Stimulated activated CD4-positive, alpha-beta T cell treated with anti-CD3 and anti-CD28 coated beads, Interleukin-15, amount 100 ng/mL, for 24 hours (primary cell): ENCODE measurements around the gene HLA-DMB.

Experiments
- DNase-seq: peaks from one replicate; pipeline ENCODE4 v3.0.0-alpha.2; 2020

HLA-DMB gene

DNA sequence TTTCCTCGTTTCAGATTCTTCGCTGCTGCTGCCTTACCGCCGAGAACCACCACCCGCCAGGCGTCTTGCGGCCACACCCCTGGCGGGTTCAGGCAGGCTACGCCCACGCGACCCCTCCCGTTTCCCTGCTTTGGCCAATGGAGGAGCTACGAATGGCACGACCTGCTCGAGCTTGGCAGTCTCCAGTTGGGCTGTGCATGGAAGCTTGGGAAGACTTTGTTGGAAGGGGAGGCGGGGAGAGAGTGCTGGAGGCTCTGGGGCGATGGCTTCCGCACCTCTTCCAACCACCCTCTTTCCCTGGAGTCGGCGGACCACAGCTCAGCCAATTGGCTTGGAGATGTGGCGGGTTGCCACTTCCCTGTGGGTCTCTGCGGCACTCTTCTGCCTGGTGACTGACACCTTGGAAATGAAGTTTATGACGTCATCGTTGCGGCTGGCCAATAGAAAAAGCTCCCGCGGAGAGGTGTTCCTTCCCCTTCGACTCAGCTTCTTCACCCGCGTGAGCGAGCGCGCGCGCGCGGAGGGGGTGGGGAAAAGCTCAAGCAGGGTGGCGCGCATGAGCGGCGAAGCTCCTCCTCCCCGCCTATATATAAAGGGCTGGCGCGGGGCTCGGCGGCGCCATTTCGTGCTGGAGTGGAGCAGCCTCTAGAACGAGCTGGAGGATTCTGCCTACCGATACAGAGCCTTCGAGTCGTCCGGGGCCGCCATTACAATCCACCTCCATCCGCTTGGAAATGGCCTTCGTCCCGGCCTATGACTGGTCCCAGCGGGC, 30.9 kb upstream of the HLA-DMB start:
- DNase-seq, result peak; percentile 98

DNA sequence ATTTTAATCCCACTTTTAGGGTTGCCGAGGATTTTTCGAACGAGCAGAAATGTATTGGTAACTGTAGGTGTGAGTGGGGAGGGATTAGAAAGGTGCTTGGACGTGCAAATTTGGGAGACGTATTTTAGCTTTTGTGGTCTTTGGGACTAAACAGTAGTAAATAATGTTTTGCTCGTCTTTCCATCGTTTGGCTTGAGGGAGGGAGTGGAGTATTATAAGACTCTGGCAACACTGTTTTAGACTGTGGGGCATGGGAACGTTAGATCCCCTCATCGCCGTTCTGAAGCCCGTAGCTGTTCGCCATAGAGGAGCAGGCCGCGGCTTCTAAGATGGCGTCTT, 30.4 kb upstream of the HLA-DMB start:
- no peak for DNase-seq

DNA sequence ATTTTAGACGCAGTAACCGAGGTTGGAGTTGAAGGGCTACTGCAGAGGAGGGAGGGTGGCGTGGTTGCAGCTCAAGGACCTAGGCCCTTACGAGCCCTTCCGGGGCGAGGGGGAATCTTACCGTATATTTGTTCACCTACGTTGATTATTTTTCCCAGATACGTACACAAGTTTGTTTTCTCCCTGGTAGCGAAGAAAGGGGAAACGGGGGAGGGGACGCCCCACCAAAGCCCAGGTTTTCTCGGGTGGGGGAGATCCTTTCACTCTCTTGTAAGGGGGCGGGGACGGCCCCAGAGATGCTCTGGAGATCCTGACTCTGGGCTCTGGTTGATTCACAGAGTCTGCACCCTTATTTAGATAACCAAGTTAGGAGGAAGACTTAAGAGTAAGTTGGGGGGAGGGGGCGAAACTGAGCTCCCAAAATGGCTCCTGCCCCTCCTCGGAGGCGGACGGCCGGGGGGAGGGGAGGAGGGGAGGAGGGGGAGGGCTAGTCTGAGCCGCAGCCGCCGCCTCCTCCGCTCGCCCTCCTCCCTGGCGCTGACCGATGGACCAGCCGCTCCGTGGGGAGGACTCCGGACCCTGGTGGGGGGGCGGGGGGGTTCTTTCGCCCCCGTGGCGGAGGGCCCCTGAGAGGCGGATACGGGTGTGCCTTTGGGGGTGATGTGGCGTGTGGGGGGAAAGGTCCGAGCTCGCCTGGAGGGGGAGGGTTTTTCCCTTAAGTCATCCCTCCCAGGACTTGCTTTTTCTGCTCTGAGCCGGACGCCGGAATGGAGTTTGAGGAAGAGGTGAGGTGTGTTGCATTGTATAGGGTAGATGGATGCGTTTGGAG, 29.8 kb upstream of the HLA-DMB start:
- peak; percentile 91 for DNase-seq

DNA sequence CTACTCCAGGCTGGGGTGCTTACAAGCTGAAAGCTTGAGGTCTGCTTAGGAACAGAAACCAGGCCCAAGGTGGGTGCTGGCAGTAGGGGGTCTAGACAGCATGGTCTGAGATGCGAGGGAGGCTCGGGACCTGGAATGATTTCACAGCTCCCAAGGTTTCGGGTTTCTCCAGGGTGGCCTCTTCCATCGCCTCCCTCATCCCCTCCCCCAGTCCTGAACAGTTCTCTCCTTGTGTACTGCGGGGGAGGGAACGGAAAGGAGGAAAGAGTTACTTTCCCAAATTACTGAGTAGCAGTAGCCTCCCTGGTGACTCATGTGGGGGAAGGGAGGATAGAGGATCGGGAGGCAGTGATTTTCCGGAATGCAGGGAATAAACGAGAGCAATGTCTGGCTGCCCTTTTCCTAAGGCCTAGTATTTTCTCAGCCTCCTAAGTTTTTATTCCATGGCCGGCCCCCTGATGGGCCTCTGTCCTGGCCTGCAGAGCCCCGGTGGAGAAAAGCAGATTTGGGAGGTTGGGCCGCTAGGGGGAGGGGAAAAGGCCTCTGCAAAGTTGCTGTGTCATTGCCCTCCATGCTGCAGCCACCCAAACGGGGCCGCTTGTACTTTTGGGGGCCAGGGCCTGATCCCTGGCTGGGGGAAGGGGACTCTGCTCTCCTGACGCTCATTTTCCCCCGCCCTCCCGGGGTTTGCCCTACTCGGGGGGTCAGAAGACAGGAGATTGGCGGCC, 29.0 kb upstream of the HLA-DMB start:
- peak; percentile 82 for DNase-seq

DNA sequence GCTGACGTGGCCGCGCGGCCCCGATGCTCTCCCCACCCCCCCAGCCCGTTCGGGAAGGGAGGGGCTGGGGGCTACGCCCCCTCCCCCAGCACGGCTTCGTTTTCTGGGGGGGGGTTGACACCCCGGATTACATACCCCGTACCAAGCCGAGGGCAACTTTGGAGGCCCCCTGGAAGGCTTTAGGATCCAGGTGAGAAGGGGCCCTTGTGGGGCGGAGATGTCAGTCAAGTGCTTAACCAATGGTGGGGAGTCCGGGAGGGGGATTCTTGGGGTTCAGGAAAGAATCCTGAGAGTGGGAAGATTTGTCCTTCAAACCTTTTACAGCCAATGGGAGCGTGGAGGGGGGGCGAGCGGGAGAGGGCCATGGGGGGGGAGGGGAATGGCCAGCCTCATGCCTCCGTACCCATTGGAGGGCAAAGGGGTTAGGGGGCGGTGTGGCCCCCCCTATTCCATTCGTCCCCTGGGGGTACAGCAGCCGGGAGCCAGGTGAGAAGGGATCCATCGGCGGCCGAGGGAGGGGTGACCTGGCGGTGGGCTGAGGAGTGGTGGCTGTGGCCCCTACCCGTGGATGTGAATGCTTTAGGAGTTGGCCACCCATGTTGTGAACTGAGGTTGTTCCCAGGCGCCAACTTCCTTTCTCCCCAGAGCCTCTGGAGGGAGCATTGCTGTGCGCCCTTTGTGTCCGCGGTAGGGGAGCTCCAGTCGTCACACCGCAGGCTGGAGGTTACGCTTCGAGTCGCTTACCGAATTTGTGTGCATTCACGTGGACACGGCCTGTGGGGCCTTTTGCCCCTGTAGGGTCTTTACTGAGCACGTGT, 28.2 kb upstream of the HLA-DMB start:
- peak; percentile 81 for DNase-seq

DNA sequence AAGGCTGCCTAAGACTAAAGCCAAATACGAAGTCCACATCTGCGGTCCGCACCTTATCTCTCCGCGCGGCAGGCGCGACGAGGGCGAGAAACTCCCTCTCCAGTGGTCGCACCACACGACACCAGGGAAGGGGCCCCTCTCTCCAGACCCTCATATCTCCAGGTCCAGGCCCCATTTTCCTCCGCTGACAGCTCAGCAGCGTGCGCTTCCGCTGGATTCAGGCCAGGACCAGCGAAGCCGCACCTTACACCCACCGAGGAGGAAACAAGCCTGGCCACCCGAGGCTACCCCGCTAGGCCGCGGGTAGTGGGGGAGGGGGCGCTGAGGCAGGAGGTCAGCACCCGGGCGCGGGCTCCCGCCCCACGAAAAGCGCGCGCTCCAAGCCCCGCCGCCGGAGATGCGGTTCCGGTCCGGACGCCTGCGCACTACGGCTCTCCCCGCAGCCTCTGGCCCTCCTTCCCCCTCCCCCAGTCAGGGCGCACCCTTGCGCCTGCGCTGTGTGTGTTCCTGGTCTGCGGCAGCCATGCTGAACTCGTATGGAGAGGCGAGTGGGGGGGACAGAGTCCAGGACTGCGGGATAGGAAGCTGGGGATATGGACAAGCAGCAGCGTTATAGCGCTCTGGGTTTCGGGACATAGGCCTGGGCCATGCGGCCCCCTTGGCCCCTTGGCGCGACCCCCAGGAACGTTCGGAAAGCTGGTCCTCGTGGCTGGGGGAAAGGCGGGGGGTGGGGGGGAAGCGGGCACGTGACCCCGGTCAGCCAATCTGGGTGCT, 27.5 kb upstream of the HLA-DMB start, which contains the start of gene BRD2:
Gene BRD2, plus strand, starts transcription at position 502 of the 774 bp plus-strand sequence. CDS start 4,305 bp downstream, outside the sequence.
- peak; percentile 97 for DNase-seq

DNA sequence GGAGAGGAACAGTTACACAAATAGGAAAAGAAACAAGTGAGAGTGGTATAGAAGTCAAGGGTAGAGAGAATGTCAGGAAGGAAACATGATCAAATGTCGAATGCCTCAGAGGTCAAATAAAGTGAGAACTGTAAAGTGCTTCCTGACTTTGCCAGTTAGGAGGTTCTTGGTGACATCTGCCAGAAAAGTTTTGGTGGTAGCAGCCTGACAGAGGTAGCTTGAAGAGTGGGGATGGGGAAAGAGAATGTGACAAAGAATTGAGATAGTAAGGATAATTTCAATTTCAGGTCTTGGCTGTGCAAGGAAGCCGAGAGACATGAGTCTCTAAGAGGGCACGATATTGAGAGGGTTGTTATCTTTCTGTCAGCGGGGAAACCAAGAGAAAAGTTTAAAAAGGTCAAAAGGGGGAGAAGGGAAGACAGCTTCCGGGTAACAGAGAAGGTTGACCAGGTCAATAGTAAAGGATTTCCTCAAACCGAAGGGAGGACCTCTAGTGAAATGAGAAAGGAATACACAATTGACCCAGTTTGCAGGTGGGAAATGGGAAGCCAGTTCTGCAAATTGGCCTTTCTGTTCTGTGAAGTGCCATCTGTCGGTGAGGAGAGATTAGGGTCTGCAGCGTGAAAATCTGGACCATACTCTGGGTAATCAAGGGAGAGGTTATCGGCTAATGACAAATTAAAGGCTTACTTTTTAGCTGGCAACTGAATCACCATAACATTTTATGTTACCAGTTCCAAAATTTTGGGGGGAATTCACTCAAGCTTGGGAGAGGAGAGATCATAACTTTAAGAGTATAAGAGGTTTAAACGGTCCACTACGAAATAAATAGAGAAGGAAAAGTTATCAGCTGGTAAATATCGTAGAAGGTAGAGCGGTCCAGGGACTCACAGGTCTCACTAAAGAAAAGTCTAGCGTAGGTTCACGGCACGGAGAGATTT, 26.6 kb upstream of the HLA-DMB start:
- DNase-seq, result no peak

DNA sequence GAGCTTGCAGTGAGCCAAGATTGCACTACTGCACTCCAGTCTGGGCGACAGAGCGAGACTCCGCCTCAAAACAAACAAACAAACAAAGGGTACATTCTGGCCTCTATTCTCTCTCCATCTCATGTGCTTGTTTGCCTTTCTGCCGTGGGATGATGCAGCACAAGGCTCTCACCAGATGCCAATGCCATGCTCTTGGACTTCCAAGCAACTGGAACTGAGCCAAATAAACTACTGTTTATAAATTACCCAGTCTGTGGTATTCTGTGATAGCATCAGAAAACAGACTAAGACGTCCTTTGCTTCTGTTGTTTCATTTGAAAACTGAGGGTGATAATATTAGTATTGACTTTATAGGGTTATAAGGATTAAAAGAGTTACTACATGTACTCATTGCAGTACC, 23.9 kb upstream of the HLA-DMB start:
- no peak for DNase-seq

DNA sequence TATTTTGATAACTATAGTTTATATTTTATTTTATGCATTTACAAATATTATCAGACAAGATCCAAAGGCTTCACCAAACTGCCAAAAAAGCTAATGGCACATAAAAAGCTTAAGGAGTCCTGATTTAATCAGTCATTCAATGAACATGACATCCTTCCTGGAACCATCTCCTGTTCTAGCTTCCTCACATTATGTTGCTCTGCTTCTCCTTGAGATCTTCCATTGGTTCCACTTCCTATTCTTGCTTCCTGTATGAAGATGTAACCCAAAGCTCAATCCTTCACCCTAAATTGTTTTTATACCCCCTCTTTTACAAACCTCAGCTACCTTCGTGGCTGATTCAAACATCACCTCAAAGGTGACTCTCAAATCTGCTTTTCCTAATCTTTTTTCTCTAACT, 23.0 kb upstream of the HLA-DMB start:
- no peak for DNase-seq

DNA sequence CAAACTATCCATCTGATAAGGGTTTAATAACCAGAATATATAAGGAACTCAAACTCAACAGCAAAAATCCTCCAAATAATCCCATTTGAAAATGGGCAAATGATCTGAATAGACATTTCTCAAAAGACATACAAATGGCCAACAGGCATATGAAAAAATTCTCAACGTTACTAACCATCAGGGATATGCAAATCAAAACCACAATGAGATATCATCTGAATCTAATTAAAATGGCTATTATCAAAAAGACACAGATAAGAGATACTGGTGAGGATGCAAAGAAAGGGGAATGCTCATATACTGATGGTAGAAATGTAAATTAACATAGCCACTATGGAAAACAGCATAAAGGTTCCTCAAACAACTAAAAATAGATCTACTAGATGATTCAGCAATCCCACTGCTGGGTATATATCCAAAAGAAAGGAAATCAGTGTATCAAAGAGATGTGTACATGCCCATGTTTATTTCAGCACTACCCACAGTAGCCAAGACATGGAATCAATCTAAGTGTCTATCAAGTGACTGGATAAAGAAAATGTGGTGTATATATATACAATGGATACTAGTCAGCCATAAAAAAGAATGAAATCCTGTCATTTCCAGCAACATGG, 21.5 kb upstream of the HLA-DMB start:
- no peak for DNase-seq

DNA sequence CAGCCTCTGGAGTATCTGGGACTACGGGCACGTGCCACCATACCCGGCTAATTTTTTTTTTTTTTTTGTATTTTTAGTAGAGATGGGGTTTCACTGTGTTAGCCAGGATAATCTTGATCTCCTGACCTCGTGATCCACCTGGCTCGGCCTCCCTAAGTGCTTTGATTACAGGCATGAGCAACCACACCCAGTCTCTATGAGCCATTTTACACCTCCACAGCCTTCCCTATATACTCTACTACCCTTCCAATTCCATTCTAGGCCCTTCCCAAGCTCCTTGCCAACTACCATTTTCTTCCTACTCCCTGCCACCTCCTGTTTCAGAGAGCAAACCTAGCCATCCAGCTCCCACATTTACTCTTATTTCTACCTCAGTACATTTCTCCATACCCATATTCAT, 19.7 kb upstream of the HLA-DMB start:
- no peak for DNase-seq

DNA sequence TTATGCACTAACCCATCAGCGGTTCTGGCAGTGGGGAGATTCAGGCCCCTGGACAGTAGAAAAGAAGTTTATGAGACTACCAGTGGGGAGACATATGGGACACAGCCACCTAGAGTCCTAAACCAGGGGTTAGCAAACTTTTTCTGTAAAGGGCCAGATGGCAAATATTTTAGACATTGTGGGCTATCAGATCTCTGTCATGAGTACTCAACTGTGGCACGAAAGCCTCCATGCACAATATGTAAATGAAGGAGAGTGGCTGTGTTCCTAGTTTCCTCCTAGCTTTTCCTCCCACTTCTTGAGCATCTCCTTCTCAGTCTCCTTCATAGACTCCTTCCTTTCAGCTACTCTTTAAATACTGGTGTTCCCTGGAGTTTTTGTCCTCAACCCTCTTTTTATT, 15.3 kb upstream of the HLA-DMB start:
- no peak for DNase-seq

DNA sequence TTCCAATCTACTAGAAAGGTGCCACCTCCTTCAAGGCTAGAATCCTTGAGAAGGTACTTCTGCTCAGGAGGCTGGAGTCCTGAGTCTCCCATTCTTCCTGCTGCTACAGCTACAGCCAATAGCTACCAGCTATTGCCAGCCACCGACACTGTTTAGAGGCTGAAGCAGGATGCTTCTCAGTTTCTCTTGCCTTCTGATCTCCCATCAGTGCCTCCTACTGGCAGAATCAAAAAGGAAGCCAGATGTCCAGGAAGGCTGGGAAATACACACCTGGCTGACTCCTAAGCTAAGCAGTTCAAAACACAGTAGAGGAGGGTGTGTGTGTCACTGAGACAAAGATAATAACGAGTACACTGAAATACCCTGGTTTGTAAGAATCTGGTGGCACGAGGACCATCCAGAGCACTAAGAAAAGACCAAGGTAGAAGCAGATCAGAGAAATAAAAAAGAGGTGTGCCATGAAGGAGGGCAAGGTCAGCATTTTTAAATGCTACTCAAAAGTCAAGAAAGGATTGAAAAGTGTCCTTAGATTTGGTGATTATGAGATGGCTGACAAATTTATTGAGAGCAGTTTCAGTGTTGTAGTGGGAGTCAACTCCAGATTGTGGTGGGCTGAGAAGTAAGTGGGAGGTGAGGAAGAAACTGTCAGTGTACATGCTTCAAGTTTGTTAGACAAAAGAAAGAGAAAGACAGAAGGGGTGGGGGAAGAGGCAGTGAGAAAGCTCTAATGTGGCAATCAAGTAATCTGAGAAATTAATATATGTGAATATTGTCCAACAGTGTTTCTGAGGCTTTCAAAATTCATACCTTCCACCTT, 14.4 kb upstream of the HLA-DMB start:
- peak; percentile 33 for DNase-seq

DNA sequence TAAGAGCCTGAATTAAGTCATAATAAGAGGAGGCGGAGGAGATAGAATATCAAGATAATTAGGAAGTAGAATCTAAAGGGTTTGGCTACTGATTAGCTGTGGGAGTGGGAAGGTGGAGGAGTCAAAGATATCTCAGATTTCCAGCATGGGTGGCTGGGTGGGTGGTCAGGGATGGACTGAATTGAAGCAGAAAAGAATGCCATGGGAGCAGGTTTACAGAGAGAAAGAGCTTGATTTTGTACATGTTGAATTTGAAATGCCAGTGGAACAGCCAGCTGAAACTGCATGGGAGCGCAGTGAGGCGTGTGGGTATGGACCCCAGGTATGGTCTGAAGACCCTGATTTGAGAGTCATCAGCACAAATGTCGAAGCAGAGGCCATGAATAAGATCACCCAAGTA, 13.4 kb upstream of the HLA-DMB start:
- no peak for DNase-seq

DNA sequence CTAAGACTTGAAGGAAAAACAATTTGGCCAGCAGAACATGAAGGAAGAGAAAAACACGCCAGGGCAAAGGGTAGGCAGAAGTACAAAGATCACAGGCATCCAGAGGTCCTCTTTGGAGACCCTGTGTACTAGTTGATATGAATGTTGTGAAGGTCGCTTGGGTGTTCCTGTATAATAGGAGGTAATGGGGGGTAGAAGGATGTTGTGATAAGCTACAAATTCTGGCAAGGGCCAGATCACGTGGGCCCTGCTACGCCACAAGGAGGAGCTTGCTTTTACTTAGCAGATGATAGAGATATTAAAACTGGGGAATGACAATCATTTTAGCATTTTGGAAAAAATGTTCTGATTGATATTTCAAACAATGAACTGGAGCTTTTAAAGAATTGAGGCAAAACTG, 12.9 kb upstream of the HLA-DMB start:
- no peak for DNase-seq

DNA sequence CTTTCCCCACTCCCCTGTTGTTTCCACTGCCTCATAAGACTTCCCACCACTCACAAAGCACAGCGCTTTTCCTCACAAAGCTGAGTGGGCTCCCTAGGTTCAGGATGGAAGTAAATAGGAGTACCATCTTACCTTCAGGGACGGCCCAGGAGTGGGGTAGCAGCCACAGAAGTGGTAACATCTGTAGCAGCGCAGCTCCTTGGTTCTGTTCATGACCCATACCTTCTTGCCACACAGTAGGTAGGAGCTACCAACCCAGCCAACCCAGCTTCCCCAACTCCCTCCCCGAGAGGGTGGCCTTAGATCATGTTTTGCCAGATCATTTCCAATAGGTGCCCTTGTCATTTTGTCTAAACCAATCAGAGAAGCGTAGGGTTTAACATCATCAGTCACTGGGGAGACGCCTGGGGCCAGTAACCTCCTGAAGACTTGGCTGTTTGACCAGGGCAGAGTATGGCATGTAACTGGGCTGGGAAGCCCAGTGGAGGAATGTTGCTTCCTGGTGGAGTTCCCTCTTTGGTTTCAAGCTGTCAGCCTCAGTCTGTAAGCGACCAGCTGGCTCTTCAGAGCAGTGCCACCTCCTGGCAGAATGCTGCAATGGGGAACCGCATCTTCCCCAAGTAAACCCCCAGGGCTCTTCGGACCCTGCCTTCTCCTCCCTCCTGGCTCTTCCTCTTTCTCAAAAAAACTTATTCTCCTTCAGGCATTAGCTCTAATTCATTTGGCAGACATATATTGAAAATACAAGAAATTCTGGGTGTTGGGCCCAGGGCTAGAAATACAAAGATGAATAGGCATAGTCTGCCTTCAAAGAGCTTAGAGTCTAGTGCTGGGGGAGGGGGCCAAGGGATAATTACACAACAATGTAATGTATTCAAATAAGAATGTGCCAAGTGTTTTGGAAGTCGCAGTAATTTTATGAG, 12.2 kb upstream of the HLA-DMB start, which contains the start of gene HLA-DMA:
Gene HLA-DMA, minus strand, starts transcription at position 281 of the 923 bp plus-strand sequence. Its CDS starts 61 bp downstream, at position 220.
- DNase-seq, result peak; percentile 77

DNA sequence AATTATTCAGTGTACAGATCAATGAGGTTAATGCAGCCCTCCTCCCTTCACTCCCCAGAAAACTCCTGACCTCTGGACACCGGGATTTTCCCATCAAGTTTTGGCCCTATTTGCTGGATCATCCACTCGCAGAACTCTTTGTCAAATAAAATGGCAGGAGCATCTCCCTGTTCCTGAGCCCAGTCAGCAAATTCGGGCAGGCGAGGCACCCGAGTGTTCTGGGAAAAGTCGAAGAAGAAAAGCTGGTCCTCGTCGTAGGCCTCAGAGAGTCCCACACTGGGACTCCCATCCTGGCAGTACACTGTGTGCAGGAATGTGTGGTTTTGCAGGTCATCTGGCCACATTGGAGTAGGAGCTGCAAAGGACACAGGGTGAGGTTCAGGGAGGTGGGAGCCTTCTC, 9.6 kb upstream of the HLA-DMB start:
- no peak for DNase-seq

DNA sequence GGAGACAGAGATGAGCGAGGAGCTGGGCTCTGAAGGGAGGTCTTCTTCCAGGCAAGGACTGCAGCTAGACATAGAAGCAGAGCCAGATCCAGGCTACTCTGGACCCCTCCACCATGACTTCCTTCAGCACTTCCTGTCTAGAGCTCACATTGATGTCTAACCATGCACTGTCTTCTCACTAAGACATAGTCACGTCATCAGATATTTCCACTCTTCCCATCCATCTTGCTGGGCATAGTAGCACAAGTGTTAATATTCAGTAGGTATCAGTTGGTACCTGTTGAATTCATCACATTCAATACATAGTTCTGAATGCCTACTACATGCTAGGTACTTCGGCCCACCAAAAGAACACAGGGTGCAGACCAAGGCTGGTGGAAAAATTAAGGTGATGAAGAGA, 9.2 kb upstream of the HLA-DMB start:
- no peak for DNase-seq
